ENCODE data around the gene ARMC9. TPM values are rescaled to one million over a fixed set of nuclear protein-coding genes. Genes with fewer than 3 reads are reported as not detected.
A peak's percentile ranks its signal among the peaks of the same experiment; 100 is the strongest.

The ARMC9 gene
- total RNA-seq, 1 donor from 2014 or later = 178 TPM

DNA sequence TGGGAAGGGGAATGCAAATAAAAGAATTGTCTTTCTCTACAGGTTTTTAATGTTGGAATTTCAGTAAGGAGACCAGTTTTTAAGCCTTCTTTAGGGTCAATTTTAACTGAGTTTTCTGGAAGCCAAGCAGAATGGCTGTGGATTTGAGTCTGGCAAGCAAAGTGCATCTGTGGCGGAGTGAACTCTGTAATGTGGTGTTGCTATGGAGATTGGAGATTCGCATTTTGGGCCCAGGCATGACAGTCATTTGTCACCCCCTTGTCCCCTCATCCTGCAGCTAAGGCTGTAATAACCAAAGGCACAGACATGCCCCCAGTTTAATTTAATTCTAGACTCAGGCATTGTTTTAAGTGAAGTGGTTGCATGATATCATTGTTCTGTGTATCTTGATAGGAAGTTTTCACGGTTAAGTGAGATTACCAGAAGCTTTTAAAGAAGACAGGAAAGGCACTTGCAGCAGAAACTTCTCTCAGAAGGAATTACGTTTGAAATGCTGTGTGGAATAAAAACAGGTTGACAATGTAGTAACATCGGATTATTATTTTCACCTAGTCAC lies 30.6 kb downstream of the ARMC9 start:
- Mint-ChIP-seq H3K36me3 (ENCODE audit: unreplicated experiment) (peaks cover 51% of the 10 kb centered on the region), H3K4me1 (ENCODE audit: unreplicated experiment) (peaks cover 31% of the 10 kb centered on the region), H3K4me3 (ENCODE audit: unreplicated experiment) (no peak overlapping the region), H3K27ac (ENCODE audit: unreplicated experiment) (peak overlapping the region; percentile 84), H3K9me3 (ENCODE audit: unreplicated experiment) (no peaks in the 10 kb centered on the region), H3K27me3 (ENCODE audit: unreplicated experiment) (no peaks in the 10 kb centered on the region)
- TF ChIP-seq, protein P1, sequence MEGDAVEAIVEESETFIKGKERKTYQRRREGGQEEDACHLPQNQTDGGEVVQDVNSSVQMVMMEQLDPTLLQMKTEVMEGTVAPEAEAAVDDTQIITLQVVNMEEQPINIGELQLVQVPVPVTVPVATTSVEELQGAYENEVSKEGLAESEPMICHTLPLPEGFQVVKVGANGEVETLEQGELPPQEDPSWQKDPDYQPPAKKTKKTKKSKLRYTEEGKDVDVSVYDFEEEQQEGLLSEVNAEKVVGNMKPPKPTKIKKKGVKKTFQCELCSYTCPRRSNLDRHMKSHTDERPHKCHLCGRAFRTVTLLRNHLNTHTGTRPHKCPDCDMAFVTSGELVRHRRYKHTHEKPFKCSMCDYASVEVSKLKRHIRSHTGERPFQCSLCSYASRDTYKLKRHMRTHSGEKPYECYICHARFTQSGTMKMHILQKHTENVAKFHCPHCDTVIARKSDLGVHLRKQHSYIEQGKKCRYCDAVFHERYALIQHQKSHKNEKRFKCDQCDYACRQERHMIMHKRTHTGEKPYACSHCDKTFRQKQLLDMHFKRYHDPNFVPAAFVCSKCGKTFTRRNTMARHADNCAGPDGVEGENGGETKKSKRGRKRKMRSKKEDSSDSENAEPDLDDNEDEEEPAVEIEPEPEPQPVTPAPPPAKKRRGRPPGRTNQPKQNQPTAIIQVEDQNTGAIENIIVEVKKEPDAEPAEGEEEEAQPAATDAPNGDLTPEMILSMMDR (IDR thresholded peaks at IDR 0.05) = no peak
- DNase-seq (ENCODE audit: extremely low spot score, unreplicated experiment) = no peak

GRCh38 chr2:231235217-231235616 lies 36.8 kb downstream of the ARMC9 start:
- H3K4me1 Mint-ChIP-seq (ENCODE audit: unreplicated experiment) = no peaks in the 10 kb centered on the region
- TF ChIP-seq, protein P1 (IDR thresholded peaks at IDR 0.05) = no peak
- H3K9me3 Mint-ChIP-seq (ENCODE audit: unreplicated experiment) = no peaks in the 10 kb centered on the region
- no peak overlapping the region for H3K4me3 Mint-ChIP-seq (ENCODE audit: unreplicated experiment)
- H3K36me3 Mint-ChIP-seq (ENCODE audit: unreplicated experiment) = peaks cover 48% of the 10 kb centered on the region
- no peaks in the 10 kb centered on the region for H3K27me3 Mint-ChIP-seq (ENCODE audit: unreplicated experiment)
- no peak for DNase-seq (ENCODE audit: extremely low spot score, unreplicated experiment)
- peak overlapping the region; percentile 34 for H3K27ac Mint-ChIP-seq (ENCODE audit: unreplicated experiment)

- Mint-ChIP-seq H3K27ac (ENCODE audit: unreplicated experiment) (peak overlapping the region; percentile 38), H3K36me3 (ENCODE audit: unreplicated experiment) (peaks cover 65% of the 10 kb centered on the region), H3K4me3 (ENCODE audit: unreplicated experiment) (no peak overlapping the region), H3K27me3 (ENCODE audit: unreplicated experiment) (no peaks in the 10 kb centered on the region), H3K9me3 (ENCODE audit: unreplicated experiment) (no peaks in the 10 kb centered on the region), H3K4me1 (ENCODE audit: unreplicated experiment) (no peaks in the 10 kb centered on the region)
- TF ChIP-seq, protein P1 (IDR thresholded peaks at IDR 0.05) = no peak
- no peak for DNase-seq (ENCODE audit: extremely low spot score, unreplicated experiment)
These were observed 40.3 kb downstream of the ARMC9 start for GRCh38 chr2:231238689-231239088.

GRCh38 chr2:231239751-231240150 lies 41.3 kb downstream of the ARMC9 start:
- Mint-ChIP-seq H3K9me3 (ENCODE audit: unreplicated experiment) (no peaks in the 10 kb centered on the region), H3K27me3 (ENCODE audit: unreplicated experiment) (no peaks in the 10 kb centered on the region), H3K4me3 (ENCODE audit: unreplicated experiment) (no peak overlapping the region), H3K4me1 (ENCODE audit: unreplicated experiment) (no peaks in the 10 kb centered on the region), H3K36me3 (ENCODE audit: unreplicated experiment) (peaks cover 61% of the 10 kb centered on the region), H3K27ac (ENCODE audit: unreplicated experiment) (no peak overlapping the region)
- DNase-seq (ENCODE audit: extremely low spot score, unreplicated experiment) = no peak
- TF ChIP-seq, protein P1 (IDR thresholded peaks at IDR 0.05) = no peak

DNA sequence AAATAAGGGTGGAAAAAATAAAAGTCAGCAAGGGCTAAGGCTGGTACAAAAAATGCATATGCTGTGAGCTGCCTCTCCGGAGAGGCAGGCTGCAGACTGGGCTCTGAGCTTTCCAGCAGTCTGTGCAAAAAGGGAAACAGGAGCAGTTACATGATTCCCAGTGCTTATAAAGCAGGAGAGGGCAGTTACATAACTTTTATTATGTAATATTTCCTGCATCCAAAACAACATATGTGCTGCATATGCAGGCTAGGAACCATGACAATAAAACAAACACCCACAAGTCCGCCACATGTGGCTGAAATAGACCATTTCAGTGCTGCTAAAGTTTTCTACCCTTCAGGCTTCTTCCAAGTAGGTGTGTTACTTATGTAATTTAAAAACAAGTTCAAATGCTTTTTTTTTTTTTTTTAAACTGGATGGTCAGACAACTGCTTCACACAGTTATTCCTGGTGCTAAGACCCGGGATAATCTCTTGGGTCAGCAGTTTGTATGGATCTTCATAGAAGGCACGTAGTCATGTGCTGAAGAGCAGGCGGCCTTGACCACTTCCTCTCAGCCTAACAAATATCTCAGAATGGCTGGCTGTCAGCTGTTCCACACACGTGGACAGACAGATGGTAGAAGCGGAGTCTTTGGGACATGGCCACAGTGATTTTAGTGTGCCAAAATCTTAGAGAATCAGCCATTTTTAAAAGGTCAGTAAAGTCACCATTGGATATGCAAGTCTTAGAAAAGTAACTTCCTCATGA lies 43.5 kb downstream of the ARMC9 start:
- TF ChIP-seq, protein P1 (IDR thresholded peaks at IDR 0.05) = no peak
- H3K9me3 Mint-ChIP-seq (ENCODE audit: unreplicated experiment) = no peaks in the 10 kb centered on the region
- no peaks in the 10 kb centered on the region for H3K27me3 Mint-ChIP-seq (ENCODE audit: unreplicated experiment)
- H3K4me1 Mint-ChIP-seq (ENCODE audit: unreplicated experiment) = no peaks in the 10 kb centered on the region
- H3K36me3 Mint-ChIP-seq (ENCODE audit: unreplicated experiment) = peaks cover 63% of the 10 kb centered on the region
- H3K27ac Mint-ChIP-seq (ENCODE audit: unreplicated experiment) = no peak overlapping the region
- DNase-seq (ENCODE audit: extremely low spot score, unreplicated experiment) = no peak
- H3K4me3 Mint-ChIP-seq (ENCODE audit: unreplicated experiment) = no peak overlapping the region

All from osteocyte (in vitro differentiated cells).